Duodenal mucosa (tissue), 2 donors: Measurements from ENCODE around the gene PARVB.
"Not testable (repeated sequence)": the region's sequence is repeated elsewhere in the genome, so short reads cannot be mapped to it uniquely, and the experiment has no call there.

ENCODE experiments used
- H3K27ac ChIP-seq: one replicate; pipeline ENCODE4 v1.7.0; 2013; ENCODE audit warnings: low read depth, low read length
- H3K27me3 ChIP-seq, 2 donors: one replicate each; pipeline ENCODE4 v1.7.0; 2013; ENCODE audit warnings: low read length in 2 of 2, control low read depth in 1 of 2; ENCODE audit not compliant: insufficient read depth in 2 of 2, control insufficient read depth in 1 of 2
- H3K36me3 ChIP-seq, 2 donors: one replicate each; pipeline ENCODE4 v1.7.0; 2013; ENCODE audit warnings: low read length in 2 of 2, control low read depth in 1 of 2; ENCODE audit not compliant: insufficient read depth in 2 of 2, control insufficient read depth in 1 of 2
- H3K4me1 ChIP-seq, 2 donors: one replicate each; pipeline ENCODE4 v1.7.0; 2013; ENCODE audit warnings: low read length in 2 of 2, control low read depth in 1 of 2; ENCODE audit not compliant: insufficient read depth in 2 of 2, control insufficient read depth in 1 of 2
- H3K4me3 ChIP-seq, 2 donors: one replicate each; pipeline ENCODE4 v1.7.0; 2013; ENCODE audit warnings: low read length in 2 of 2, low read depth in 1 of 2
- H3K9ac ChIP-seq, 2 donors: one replicate each; pipeline ENCODE4 v1.7.0; 2013; ENCODE audit warnings: low read length in 2 of 2, low read depth in 1 of 2
- H3K9me3 ChIP-seq, 2 donors: one replicate each; pipeline ENCODE4 v1.7.0; 2013; ENCODE audit warnings: low read length in 2 of 2, control low read depth in 1 of 2; ENCODE audit not compliant: control insufficient read depth in 1 of 2

The PARVB gene

DNA sequence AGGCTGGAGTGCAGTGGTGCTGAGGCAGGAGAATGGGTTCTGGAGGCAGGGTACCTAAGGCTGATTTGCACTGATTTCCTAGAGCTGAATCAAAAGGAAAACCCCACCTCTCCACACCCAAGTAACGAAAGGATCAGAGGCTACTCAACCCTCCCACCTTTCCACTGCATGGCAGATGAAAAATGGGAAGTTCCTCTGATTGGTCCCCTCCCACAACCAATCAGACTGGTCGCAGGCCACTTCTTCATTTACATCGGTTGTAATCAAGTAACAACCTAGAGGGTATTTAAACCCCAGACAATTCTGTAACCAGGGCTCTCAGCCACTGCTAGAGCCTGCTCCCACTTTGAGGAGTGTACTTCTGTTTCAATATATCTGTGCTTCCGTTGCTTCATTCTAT is 18.6 kb upstream of the PARVB start:
- H3K27ac ChIP-seq = no peak overlapping the region
- H3K36me3 ChIP-seq = no peaks in the 10 kb centered on the region
- H3K4me3 ChIP-seq = no peak overlapping the region
- H3K27me3 ChIP-seq = no peaks in the 10 kb centered on the region
- no peaks in the 10 kb centered on the region for H3K9me3 ChIP-seq
- no peak overlapping the region for H3K9ac ChIP-seq
- no peaks in the 10 kb centered on the region for H3K4me1 ChIP-seq

DNA sequence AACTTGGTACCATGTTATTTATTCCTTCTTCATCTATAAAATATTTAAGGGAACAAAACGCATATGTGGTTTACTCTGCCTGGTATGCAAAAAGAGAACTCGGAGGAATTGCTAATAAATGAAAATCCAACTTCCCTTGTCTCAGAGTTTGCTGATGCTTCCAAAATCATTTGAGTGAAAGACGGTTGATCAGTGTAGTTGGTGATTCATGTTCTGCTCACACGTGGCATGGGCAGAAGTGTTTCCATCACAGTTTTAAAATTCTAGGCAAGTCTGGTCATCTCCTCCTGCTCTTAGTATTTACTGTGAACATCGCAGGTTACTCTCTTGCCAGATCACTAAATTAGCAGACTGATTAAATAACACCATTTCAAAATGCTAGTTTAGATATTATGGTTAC is 11.9 kb upstream of the PARVB start:
- no peak overlapping the region for H3K27ac ChIP-seq

DNA sequence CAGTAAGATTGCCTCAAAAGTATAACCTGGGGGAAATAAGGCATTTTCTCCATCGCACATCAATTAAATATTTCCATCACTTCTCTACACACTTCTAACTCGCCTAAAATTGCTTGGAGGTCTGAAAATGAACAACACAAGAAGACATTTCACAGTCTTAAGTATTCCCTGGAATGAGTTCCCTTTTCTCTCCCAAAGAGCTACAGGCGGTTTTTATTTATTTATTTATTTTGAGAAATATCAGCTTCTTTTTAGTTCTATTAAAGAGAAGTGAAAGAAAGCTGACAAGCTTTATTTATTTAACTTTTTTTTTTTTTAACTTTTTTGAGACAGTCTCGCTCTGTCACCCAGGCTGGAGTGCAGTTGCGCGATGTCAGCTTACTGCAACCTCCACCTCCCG is 11.5 kb upstream of the PARVB start:
- no peak overlapping the region for H3K9ac ChIP-seq
- no peaks in the 10 kb centered on the region for H3K36me3 ChIP-seq
- H3K27me3 ChIP-seq = no peaks in the 10 kb centered on the region
- H3K4me1 ChIP-seq = no peaks in the 10 kb centered on the region
- no peak overlapping the region for H3K4me3 ChIP-seq
- H3K27ac ChIP-seq = no peak overlapping the region
- H3K9me3 ChIP-seq = no peaks in the 10 kb centered on the region

More for the DNA sequence above, 11.9 kb upstream of the PARVB start:
- H3K4me3 ChIP-seq = no peak overlapping the region
- H3K27me3 ChIP-seq = no peaks in the 10 kb centered on the region
- no peak overlapping the region for H3K9ac ChIP-seq
- no peaks in the 10 kb centered on the region for H3K4me1 ChIP-seq
- no peaks in the 10 kb centered on the region for H3K9me3 ChIP-seq
- no peaks in the 10 kb centered on the region for H3K36me3 ChIP-seq

DNA sequence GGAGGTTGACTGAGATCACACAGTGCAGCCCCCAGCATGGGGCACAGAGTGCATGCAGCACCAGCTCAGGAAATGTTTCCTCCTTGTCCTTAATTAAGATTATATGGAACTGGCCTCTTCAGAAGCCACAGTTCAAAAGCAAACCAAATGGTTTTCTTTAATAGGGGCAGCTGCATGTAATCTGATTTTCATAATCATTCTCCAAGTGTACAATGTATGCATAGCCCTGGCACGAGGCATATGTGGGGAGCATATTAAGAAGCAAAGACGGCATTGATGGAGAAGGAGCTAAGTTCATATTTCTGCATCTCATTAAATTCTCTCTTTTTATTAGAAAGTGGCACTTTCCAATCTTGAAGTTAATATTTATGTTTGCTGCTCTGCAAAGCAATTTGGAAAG is 9.9 kb upstream of the PARVB start:
- no peaks in the 10 kb centered on the region for H3K9me3 ChIP-seq
- H3K36me3 ChIP-seq = no peaks in the 10 kb centered on the region
- H3K4me3 ChIP-seq = no peak overlapping the region
- no peaks in the 10 kb centered on the region for H3K4me1 ChIP-seq
- no peak overlapping the region for H3K27ac ChIP-seq
- H3K9ac ChIP-seq = no peak overlapping the region
- H3K27me3 ChIP-seq = no peaks in the 10 kb centered on the region

DNA sequence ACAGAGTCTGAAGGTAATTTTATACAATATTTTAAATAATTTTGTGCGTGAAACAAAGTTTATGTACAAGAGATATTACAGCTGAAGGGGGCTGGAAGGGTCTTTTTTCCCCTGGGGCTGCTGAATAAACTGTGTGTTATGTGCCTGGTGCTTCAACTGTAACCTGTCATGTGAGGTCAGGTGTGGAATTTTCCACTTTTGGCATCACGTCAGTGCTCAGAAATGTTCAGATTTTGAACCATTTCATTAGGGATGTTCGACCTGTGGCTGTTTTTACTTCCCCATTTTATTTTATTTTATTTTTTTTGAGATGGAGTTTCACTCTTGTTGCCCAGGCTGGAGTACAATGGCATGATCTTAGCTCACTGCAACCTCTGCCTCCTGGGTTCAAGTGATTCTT is 7.5 kb upstream of the PARVB start:
- not testable (repeated sequence) for H3K9ac ChIP-seq, H3K27me3 ChIP-seq, H3K36me3 ChIP-seq, H3K4me1 ChIP-seq, H3K4me3 ChIP-seq, H3K27ac ChIP-seq, H3K9me3 ChIP-seq

DNA sequence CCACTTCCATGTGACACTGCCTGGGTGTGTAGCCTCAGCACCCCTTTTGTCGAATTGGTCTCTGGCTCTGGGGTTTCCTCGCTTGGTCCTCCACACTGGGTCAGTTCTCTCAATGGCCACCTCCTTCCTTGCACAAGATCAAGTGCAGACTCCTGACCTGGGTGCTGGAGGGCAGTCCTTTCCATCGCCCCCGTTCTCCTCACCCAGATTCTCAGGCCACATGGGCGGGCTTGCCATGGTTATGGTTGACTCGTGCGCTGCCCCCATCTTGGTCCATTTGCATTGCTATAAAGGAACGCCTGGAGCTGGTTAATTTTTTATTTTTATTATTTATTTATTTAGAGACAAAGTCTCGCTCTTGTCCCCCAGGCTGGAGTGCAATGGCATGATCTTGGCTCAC is 5.5 kb upstream of the PARVB start:
- peaks cover 1 to 2% of the 10 kb centered on the region in 2 donors for H3K4me1 ChIP-seq
- no peaks in the 10 kb centered on the region for H3K27me3 ChIP-seq
- no peaks in the 10 kb centered on the region for H3K36me3 ChIP-seq
- H3K9me3 ChIP-seq = no peaks in the 10 kb centered on the region
- no peak overlapping the region for H3K4me3 ChIP-seq
- no peak overlapping the region for H3K27ac ChIP-seq
- H3K9ac ChIP-seq = no peak overlapping the region

DNA sequence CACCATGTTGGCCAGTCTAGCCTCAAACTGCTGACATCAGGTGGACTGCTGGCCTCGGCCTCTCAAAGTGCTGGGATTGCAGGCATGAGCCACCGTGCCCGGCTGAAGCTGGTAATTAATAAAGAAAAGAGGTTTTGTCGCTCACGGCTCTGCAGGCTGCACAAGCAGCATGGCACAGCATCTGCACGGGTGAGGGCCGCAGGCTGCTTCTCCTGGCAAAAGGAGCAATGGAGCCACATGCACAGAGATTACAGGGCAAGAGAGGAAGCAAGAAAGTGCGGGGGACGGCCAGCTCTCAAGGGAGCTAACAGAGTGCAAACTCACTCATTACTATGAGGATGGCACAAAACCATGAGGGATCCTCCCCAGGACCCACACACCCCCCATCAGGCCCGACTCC is 4.7 kb upstream of the PARVB start:
- Histone ChIP-seq H3K9me3 (no peaks in the 10 kb centered on the region), H3K36me3 (no peaks in the 10 kb centered on the region), H3K4me3 (no peak overlapping the region), H3K27ac (no peak overlapping the region), H3K27me3 (peaks cover 0 to 3% of the 10 kb centered on the region in 2 donors), H3K9ac (no peak overlapping the region), H3K4me1 (peaks cover 3 to 5% of the 10 kb centered on the region in 2 donors)

DNA sequence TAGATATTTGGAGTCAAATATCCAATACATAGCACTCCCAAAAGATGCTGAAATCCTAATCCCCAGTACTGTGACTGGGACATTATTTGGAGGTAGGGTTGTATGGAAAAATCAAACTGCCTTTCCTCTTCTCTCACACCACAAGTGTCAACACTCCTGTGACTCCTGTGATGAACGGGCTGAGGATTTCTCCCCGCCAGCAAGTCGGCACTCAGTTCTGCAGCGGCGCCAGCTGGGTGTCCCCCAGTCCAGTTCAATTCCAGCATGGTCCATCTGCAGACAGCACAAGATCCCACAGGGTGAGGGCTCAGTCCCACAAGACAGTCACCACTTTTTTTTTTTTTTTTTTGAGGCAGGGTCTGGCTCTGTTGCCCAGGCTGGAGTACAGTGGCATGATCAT is 4.3 kb upstream of the PARVB start:
- H3K4me3 ChIP-seq = no peak overlapping the region
- H3K27me3 ChIP-seq = peaks cover 0 to 3% of the 10 kb centered on the region in 2 donors
- no peaks in the 10 kb centered on the region for H3K36me3 ChIP-seq
- H3K9me3 ChIP-seq = no peaks in the 10 kb centered on the region
- H3K9ac ChIP-seq = no peak overlapping the region
- no peak overlapping the region for H3K27ac ChIP-seq
- H3K4me1 ChIP-seq = peaks cover 3 to 5% of the 10 kb centered on the region in 2 donors

DNA sequence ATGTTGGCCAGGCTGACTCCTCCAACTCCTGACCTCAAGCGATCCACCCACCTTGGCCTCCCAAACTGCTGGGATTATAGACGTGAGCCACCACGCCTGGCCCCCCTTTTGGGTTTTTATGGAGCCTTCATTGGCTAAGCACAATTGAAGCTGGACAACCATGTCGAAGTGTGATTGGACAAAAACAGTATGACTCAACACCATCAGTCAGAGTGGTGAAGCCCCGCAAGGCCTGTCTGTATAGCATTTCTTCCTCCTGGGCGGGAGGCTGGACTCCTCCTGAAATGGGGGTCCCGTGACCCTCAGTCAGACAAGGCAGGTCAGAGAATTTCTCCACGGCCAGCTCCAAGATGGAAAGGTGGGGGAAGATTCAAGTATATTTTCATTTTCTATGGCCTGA is 3.1 kb upstream of the PARVB start:
- H3K4me1 ChIP-seq = peaks cover 3 to 11% of the 10 kb centered on the region in 2 donors
- H3K4me3 ChIP-seq = no peak overlapping the region
- H3K9me3 ChIP-seq = no peaks in the 10 kb centered on the region
- no peak overlapping the region for H3K9ac ChIP-seq
- no peaks in the 10 kb centered on the region for H3K36me3 ChIP-seq
- H3K27me3 ChIP-seq = peaks cover 0 to 3% of the 10 kb centered on the region in 2 donors
- H3K27ac ChIP-seq = no peak overlapping the region

DNA sequence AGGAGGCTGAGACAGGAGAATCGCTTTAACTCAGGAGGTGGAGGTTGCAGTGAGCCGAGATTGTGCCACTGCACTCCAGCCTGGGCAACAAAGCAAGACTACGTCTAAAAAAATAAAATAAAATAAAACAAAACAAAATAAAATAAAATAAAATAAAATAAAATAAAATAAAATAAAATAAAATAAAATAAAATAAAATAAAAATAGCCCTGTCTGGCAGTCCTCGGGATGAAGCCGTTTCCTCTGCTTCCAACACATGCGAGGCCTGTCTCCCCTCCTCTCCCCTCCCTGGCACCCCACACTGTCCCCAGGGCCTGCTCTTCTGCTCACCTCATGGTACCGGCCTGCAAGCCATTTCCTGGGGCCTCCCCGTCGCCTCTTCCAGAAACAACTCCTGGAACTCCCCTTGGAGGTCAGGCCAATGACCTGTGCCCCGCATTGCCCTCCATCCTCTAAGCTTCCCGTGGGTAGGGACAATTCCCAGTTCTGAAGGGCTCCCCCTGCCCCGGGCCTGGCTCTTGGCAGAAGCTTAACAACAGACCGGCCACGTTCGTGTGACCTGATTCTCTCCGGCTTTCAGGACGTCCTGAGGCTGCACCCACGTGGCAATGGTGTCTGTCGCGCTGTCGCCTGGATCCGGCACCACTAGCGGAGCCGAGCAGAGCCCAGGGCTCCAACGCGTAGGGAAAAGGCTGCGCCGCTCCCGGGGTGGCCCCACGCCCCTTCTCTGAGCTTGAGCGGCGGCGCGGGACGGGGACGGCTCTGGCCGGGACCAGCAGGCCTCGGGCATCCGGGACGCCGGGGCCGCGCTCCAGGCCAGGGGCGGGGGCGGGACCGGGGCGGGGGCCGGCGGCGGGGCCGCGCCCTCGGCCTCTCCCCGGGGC is 456 bp upstream of the PARVB start:
- Histone ChIP-seq H3K4me3 (peak overlapping the region; percentile 70 to 74), H3K27ac (peak overlapping the region; percentile 70), H3K9ac (peak overlapping the region; percentile 74 to 79), H3K4me1 (peaks cover 8 to 22% of the 10 kb centered on the region in 2 donors), H3K27me3 (peaks cover 0 to 3% of the 10 kb centered on the region in 2 donors), H3K9me3 (no peaks in the 10 kb centered on the region), H3K36me3 (no peaks in the 10 kb centered on the region)
